Right atrium auricular region (tissue), 2 donors: Measurements from ENCODE around the gene CSF2RB. TPM values are rescaled to one million over a fixed set of nuclear protein-coding genes. Genes with fewer than 3 reads are reported as not detected.

ENCODE experiments used
- DNase-seq: peaks from one replicate; pipeline ENCODE4 v3.0.0-alpha.2; 2019; ENCODE audit warnings: low spot score
- H3K27ac ChIP-seq, 2 donors: fragments of 200-600 bp; sonication (generic); 1 replicate in 1 of 2; 2 replicates in 1 of 2; pipeline ENCODE4 v1.5.1; 2016 to 2019
- H3K27me3 ChIP-seq, 2 donors: fragments of 200-600 bp; sonication (generic); one replicate each; pipeline versions ENCODE4 v1.5.1 to v1.6.0; 2017 to 2019
- H3K36me3 ChIP-seq: fragments of 200-600 bp; sonication (generic); one replicate; pipeline ENCODE4 v1.5.1; 2016
- H3K4me1 ChIP-seq, 2 donors: fragments of 200-600 bp; sonication (generic); one replicate each; pipeline versions ENCODE4 v1.5.1 to v1.6.0; 2017 to 2019
- H3K4me3 ChIP-seq, 2 donors: fragments of 200-600 bp; sonication (generic); 1 replicate in 1 of 2; 2 replicates in 1 of 2; pipeline ENCODE4 v1.5.1; 2017 to 2019; ENCODE audit warnings: mild to moderate bottlenecking in 1 of 2, moderate library complexity in 1 of 2
- H3K9me3 ChIP-seq, 2 donors: fragments of 200-600 bp; sonication (generic); one replicate each; pipeline ENCODE4 v1.5.1; 2019
- total RNA-seq, 2 donors: library from RNA; depleted of rRNA; stranded (reverse); fragments of >200 nt; gene quantifications; one replicate each; pipeline ENCODE4 v1.1.0, GENCODE V29; 2016
- TF ChIP-seq, protein P1 (sequence below), 2 donors: fragments of 200-600 bp; sonication (generic); IDR thresholded peaks; one replicate each; pipeline ENCODE4 v1.5.1; 2019; ENCODE audit warnings: antibody characterized with exemption in 2 of 2

CSF2RB gene
- total RNA-seq, 2 donors from 2014 or later, result 1.8 to 4.2 TPM

DNA sequence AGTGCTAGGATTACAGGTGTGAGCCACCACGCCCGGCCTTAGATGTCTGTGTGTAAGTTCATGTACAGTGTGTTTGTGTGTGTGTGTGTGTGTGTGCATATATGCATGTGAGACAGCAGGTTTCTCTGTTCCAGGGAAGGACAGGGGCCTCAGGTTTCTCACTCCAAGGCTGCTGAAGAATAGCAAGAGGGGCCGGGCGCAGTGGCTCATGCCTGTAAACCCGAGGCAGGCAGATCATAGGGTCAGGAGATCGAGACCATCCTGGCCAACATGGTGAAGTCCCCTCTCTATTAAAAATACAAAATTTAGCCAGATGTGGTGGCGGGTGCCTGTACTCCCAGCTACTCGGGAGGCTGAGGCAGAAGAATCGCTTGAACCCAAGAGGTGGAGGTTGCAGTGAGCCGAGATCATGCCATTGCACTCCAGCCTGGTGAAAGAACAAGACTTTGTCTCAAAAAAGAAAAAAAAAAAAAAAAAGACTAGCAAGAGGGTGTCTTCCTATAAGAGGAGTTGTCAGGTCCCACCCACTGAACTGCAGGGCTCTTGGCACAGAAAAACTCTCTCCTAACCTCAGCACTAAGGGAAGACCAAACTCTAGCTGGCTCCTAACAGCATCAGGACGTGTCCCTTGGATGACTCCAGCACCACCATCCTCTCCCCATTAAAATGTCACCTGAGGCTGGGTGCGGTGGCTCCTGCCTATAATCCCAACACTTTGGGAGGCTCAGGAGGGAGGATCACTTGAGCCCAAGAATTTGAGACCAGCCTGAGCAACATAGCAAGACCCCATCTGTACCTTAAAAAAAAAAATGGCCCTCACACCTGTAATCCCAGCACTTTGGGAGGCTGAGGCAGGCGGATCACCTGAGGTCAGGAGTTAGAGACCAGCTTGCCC lies 65.8 kb downstream of the CSF2RB start:
- H3K4me3 ChIP-seq, result no peak overlapping the region
- H3K9me3 ChIP-seq, result no peaks in the 10 kb centered on the region
- H3K36me3 ChIP-seq, result no peaks in the 10 kb centered on the region
- H3K27ac ChIP-seq, result no peak overlapping the region
- no peaks in the 10 kb centered on the region for H3K27me3 ChIP-seq
- no peak for DNase-seq
- peaks cover 0 to 7% of the 10 kb centered on the region in 2 donors for H3K4me1 ChIP-seq
- TF ChIP-seq, protein P1, sequence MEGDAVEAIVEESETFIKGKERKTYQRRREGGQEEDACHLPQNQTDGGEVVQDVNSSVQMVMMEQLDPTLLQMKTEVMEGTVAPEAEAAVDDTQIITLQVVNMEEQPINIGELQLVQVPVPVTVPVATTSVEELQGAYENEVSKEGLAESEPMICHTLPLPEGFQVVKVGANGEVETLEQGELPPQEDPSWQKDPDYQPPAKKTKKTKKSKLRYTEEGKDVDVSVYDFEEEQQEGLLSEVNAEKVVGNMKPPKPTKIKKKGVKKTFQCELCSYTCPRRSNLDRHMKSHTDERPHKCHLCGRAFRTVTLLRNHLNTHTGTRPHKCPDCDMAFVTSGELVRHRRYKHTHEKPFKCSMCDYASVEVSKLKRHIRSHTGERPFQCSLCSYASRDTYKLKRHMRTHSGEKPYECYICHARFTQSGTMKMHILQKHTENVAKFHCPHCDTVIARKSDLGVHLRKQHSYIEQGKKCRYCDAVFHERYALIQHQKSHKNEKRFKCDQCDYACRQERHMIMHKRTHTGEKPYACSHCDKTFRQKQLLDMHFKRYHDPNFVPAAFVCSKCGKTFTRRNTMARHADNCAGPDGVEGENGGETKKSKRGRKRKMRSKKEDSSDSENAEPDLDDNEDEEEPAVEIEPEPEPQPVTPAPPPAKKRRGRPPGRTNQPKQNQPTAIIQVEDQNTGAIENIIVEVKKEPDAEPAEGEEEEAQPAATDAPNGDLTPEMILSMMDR (IDR thresholded peaks at IDR 0.05), result no peak

DNA sequence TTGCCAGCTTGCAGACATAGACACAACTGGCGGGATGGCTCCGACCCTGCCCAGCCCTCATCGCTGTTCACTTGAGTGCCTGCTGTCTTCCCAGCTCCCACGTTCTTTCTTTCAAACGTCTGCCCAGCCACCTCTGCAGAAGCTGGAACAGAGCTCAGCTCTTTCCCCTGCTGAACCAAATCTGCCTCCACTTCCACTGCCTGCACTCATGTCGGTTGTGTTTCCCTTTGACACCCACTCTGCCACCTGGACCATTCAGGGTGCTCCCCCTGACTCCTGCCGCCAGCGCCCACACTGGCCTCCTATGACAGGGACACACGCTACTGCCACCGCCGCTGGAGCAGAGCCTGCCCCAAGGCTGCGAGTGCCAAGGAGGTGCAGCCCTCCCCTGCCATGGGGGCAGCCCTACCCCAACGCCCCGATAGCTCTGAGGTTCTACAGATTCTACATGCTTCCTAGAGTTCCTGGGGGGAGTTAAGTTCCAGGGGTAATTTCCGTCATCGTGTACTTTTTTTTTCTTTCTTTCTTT lies 67.9 kb downstream of the CSF2RB start:
- no peak for DNase-seq
- Histone ChIP-seq H3K27me3 (no peaks in the 10 kb centered on the region), H3K9me3 (peaks cover 8% of the 10 kb centered on the region in 2 donors), H3K4me1 (peaks cover 0 to 7% of the 10 kb centered on the region in 2 donors), H3K36me3 (no peaks in the 10 kb centered on the region), H3K4me3 (no peak overlapping the region), H3K27ac (no peak overlapping the region)
- TF ChIP-seq, protein P1 (IDR thresholded peaks at IDR 0.05), result no peak

DNA sequence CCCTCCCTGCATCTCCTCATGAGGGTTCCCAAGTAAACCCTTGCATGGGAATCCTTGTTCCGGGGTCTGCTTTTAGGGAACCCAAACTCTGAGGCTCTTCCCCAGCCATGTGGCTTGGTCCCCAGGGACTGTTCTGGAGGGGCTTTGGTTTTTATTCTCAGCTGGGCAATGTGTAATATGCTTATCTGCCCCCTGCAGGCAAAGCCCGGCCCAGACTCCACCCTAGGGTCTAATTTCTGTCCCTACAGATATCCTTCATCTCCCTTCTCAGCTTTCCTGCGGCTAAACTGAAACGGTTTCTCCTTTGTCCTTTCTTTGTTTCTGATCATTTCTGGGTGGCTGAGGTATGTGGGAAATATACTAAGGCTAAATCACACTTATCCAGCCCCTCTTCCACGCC lies 68.7 kb downstream of the CSF2RB start:
- TF ChIP-seq, protein P1 (IDR thresholded peaks at IDR 0.05), result no peak
- peaks cover 8 to 12% of the 10 kb centered on the region in 2 donors for H3K9me3 ChIP-seq
- H3K27ac ChIP-seq, result no peak overlapping the region
- H3K4me1 ChIP-seq, result peaks cover 0 to 6% of the 10 kb centered on the region in 2 donors
- no peak overlapping the region for H3K4me3 ChIP-seq
- H3K36me3 ChIP-seq, result no peaks in the 10 kb centered on the region
- no peaks in the 10 kb centered on the region for H3K27me3 ChIP-seq
- DNase-seq, result no peak

DNA sequence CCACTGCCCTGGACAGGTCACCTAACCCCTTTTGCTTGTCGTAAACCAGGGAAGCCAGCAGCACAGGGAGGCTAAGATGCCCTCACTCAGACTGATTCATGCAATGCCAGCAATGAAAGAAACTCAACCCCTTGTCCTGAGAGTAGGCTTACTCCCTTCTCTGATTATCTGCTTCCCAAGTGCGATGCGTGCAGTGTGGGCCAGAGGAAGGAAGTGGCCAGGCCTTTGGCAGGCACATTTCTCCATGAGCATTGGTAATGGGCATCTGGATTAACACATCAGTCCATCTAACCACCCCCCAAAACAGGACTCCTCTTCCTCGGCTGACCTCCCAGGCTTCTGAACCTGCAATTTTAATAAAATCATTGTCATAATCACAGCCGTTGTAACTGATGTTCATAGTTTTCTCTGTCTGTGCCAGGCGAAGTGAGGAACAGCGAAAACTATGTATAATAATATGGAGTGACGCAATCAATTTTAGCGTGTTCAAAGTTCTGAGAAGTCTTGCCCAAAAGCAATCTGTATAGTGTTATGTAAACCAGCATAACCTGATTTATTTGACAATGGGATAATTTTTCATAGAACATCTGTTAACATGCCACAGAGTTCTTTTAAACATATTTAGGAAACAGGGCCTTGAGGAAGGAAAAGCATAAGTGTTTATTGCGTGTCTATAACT lies 71.9 kb downstream of the CSF2RB start:
- Histone ChIP-seq H3K4me3 (no peak overlapping the region), H3K9me3 (peaks cover 8 to 12% of the 10 kb centered on the region in 2 donors), H3K4me1 (no peaks in the 10 kb centered on the region), H3K27me3 (no peaks in the 10 kb centered on the region), H3K36me3 (no peaks in the 10 kb centered on the region), H3K27ac (no peak overlapping the region)
- DNase-seq, result no peak
- TF ChIP-seq, protein P1 (IDR thresholded peaks at IDR 0.05), result no peak

DNA sequence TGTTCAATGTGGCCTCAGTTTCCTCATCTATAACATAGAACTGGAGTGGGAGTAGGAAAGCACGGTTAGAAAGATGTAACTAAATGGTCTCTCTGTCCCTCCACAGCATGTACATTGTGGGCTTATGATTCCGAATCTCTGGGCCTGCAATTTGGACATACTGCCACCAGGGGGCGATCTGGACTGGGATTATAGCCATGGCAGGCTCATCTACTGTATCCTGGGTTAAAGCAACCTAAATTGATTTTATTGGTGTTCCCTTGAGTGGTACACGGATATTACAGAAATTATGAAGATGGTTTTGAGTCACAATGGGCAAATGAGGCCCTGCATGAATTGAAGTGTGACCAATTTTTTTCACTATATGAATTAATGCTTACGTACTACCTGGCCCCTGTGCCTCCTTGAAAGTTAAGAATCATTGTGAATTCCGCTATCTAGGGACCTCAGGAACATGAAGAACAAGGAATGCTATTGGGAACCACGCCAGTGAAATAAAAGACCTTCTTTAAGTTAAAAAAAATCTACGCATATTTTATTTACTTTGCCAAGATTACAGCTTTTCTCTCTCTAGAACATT lies 72.9 kb downstream of the CSF2RB start:
- Histone ChIP-seq H3K27ac (no peak overlapping the region), H3K4me1 (no peaks in the 10 kb centered on the region), H3K4me3 (no peak overlapping the region), H3K36me3 (no peaks in the 10 kb centered on the region), H3K27me3 (no peaks in the 10 kb centered on the region), H3K9me3 (peaks cover 8 to 12% of the 10 kb centered on the region in 2 donors)
- DNase-seq, result no peak
- TF ChIP-seq, protein P1 (IDR thresholded peaks at IDR 0.05), result peak in 1 of 2 donors; percentile 34
